RPMI7951 (cell line): ENCODE data around the gene CC2D1A. TPM values are rescaled to one million over a fixed set of nuclear protein-coding genes. Genes with fewer than 3 reads are reported as not detected.
"Not testable (repeated sequence)": the region's sequence is repeated elsewhere in the genome, so short reads cannot be mapped to it uniquely, and the experiment has no call there.

Experiments used
- DNase-seq: peaks from one replicate; pipeline ENCODE4 v3.0.0-alpha.2; 2012; ENCODE audit warnings: low read depth
- total RNA-seq: library from RNA; depleted of rRNA; stranded (reverse); fragments of >200 nt; shearing (Covaris generic); gene quantifications from 2 replicates; pipeline ENCODE4 v1.2.3, GENCODE V29; 2014

CC2D1A gene
- total RNA-seq, 1 experiment from 2014 or later: 15.7 TPM

GRCh38 chr19:13961826-13962698 lies 56.1 kb downstream of the CC2D1A start:
- no peak for DNase-seq

- DNase-seq: no peak
Measured at GRCh38 chr19:13962699-13963602, 57.0 kb downstream of the CC2D1A start.

GRCh38 chr19:13963603-13964105 lies 57.7 kb downstream of the CC2D1A start:
- DNase-seq: no peak

GRCh38 chr19:13964776-13965175 lies 58.8 kb downstream of the CC2D1A start:
- peak; percentile 46 for DNase-seq

GRCh38 chr19:13965377-13965896 lies 59.4 kb downstream of the CC2D1A start:
- no peak for DNase-seq

- DNase-seq: no peak
Measured at GRCh38 chr19:13965926-13966683, 60.1 kb downstream of the CC2D1A start.

GRCh38 chr19:13966684-13967128 lies 60.7 kb downstream of the CC2D1A start:
- no peak for DNase-seq

- not testable (repeated sequence) for DNase-seq
Measured at GRCh38 chr19:13967206-13967605, 61.2 kb downstream of the CC2D1A start.

- no peak for DNase-seq
Measured at GRCh38 chr19:13968383-13968935, 62.5 kb downstream of the CC2D1A start.

GRCh38 chr19:13968999-13969398 lies 63.0 kb downstream of the CC2D1A start:
- DNase-seq: no peak

- DNase-seq: no peak
Measured at GRCh38 chr19:13969897-13970296, 63.9 kb downstream of the CC2D1A start.

- not testable (repeated sequence) for DNase-seq
Measured at GRCh38 chr19:13971868-13972267, 65.9 kb downstream of the CC2D1A start.

- no peak for DNase-seq
Measured at GRCh38 chr19:13972368-13973155, 66.6 kb downstream of the CC2D1A start.

GRCh38 chr19:13973479-13973878 lies 67.5 kb downstream of the CC2D1A start:
- not testable (repeated sequence) for DNase-seq

- DNase-seq: no peak
Measured at GRCh38 chr19:13974073-13974472, 68.1 kb downstream of the CC2D1A start.

- no peak for DNase-seq
Measured at GRCh38 chr19:13975870-13976269, 69.9 kb downstream of the CC2D1A start.

GRCh38 chr19:13976446-13976845 lies 70.4 kb downstream of the CC2D1A start:
- no peak for DNase-seq

- DNase-seq: no peak
Measured at GRCh38 chr19:13977803-13978202, 71.8 kb downstream of the CC2D1A start.

- peak; percentile 17 for DNase-seq
Measured at GRCh38 chr19:13978351-13979243, 72.6 kb downstream of the CC2D1A start.
